IPS DF 6.9 (cell line): ENCODE measurements around the gene MRPL17.

Source experiments
- DNase-seq: peaks from one replicate; pipeline ENCODE4 v3.0.0-alpha.2; 2013; ENCODE audit warnings: low read depth, low spot score
- H3K27ac ChIP-seq: one replicate; pipeline ENCODE4 v1.5.1; 2013; ENCODE audit warnings: low read length, control low read depth
- H3K27me3 ChIP-seq: 2 replicates; pipeline ENCODE4 v1.6.1; 2013; ENCODE audit warnings: mild to moderate bottlenecking, low read length; ENCODE audit not compliant: control insufficient read depth, insufficient read depth
- H3K36me3 ChIP-seq: 2 replicates; pipeline ENCODE4 v1.6.1; 2013; ENCODE audit warnings: low read length; ENCODE audit not compliant: control insufficient read depth, insufficient read depth
- H3K4me1 ChIP-seq: 2 replicates; pipeline ENCODE4 v1.6.1; 2013; ENCODE audit warnings: low read length; ENCODE audit not compliant: control insufficient read depth, insufficient read depth
- H3K4me3 ChIP-seq: 2 replicates; pipeline ENCODE4 v1.5.1; 2013; ENCODE audit warnings: mild to moderate bottlenecking, low read length
- H3K9me3 ChIP-seq: 2 replicates; pipeline ENCODE4 v1.6.1; 2013; ENCODE audit warnings: low read length, inconsistent platforms; ENCODE audit not compliant: control insufficient read depth, insufficient read depth
- WGBS: extraction: QIAGEN DNeasy Blood & Tissue Kit; methylation state at CpG from one replicate; pipeline ENCODE4 v1.1.7; 2013; ENCODE audit warnings: mixed read lengths, missing lambda C conversion rate; ENCODE audit not compliant: insufficient read length, insufficient coverage; 5-methylcytosine and 5-hydroxymethylcytosine counted together

Gene MRPL17

DNA sequence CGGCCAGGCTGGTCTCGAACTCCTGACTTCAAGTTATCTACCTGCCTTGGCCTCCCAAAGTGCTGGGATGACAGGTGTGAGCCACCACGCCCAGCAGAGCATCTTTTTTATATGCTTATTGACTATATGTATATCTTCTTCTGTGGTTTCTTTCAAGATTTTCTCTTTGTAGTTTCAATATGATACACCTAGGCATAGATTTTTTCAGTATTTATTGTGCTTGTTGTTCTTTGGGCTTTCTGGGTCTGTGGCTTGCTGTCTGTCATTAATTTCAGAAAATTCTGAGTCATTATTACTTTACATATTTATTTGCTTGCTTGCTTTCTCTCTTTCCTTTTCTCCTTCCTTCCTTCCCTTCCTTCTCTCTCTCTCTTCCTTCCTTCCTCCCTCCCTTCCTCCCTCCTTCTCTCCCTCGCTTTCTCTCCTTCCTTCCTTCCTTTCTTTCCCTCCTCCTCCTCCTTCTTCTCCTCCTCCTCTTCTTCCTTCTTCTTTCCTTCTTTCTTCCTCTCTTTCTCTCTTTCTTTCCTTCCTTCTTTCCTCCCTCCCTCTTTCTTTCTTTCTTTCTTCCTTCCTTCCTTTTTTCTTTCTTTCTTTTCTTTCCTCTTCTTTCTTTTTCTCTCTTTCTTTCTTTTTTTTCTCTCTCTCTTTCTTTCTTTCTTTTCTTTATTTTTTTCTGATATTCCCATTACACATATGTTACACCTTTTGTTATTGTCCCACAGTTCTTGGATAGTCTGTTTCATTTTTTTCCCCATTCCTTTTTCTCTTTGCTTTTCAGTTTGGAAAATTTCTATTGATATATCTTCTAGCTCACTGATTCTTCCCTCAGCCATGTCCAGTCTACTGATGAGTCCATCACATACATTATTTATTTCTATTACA is 16.6 kb downstream of the MRPL17 start:
- Histone ChIP-seq H3K4me3 (no peak overlapping the region), H3K27me3 (no peaks in the 10 kb centered on the region), H3K36me3 (no peaks in the 10 kb centered on the region), H3K4me1 (no peaks in the 10 kb centered on the region), H3K27ac (no peak overlapping the region), H3K9me3 (no peaks in the 10 kb centered on the region; the same call in 1 of the 2 replicates)
- no CpG with 5 or more reads among the region's 4 CpGs for WGBS
- no peak for DNase-seq

DNA sequence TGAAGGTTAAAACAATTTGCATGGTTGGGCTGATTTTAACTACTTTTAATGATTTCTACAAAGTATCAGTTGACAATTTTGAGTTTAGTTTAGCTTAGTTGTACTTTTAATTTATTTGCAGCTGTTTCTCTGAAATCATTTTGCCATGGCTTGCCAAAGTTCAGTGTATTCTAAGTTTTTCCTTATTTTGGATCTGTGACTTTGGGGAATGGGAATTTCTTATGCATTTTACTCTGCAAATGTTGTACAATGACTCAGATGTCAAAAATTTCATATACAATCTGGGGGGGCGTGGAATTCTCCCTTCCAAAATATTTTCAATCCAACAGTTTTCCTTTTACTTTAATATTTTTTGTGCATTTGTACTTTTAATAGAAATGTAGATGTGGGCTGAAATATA is 18.6 kb downstream of the MRPL17 start:
- Histone ChIP-seq H3K27me3 (no peaks in the 10 kb centered on the region), H3K27ac (no peak overlapping the region), H3K4me3 (no peak overlapping the region), H3K9me3 (no peaks in the 10 kb centered on the region), H3K36me3 (no peaks in the 10 kb centered on the region), H3K4me1 (no peaks in the 10 kb centered on the region)
- no peak for DNase-seq
- no CpG with 5 or more reads among the region's 1 CpG for WGBS

DNA sequence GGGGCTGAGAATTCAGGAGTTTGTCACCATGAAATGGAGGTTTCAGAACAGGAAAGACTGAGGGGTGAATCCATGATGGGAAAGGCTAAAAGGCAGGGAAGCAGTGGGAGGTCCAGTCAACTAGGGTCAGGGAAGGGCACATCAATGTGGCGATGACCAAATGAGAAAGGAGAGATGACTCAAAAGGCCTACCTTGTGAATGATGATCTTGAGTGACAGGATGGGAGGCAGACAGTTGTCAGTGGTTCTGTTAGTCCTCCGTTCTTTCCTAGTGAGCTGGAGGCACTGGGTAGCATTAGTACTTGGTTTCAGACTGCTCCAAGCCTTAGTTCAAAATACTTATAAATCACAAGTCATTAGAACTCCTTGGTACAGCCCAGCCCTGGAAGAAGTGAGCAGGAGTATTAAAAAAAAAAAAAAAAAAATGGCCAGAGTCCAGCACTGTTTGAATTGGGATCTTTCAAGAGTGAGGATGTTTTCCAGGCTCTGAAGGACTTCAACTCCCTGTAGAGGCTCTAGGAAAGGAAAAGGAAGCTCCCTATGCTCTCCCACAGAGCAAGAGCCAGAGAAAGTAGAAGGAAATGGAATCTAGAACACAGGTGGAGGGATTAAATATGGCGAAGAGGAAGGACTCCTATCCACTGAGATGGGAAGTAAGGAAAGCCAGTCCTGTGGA is 19.2 kb downstream of the MRPL17 start:
- no peaks in the 10 kb centered on the region for H3K9me3 ChIP-seq
- WGBS, result no CpG with 5 or more reads among the region's 3 CpGs
- H3K27me3 ChIP-seq, result no peaks in the 10 kb centered on the region
- no peaks in the 10 kb centered on the region for H3K4me1 ChIP-seq
- no peak overlapping the region for H3K4me3 ChIP-seq
- no peak overlapping the region for H3K27ac ChIP-seq
- no peaks in the 10 kb centered on the region for H3K36me3 ChIP-seq
- DNase-seq, result no peak

DNA sequence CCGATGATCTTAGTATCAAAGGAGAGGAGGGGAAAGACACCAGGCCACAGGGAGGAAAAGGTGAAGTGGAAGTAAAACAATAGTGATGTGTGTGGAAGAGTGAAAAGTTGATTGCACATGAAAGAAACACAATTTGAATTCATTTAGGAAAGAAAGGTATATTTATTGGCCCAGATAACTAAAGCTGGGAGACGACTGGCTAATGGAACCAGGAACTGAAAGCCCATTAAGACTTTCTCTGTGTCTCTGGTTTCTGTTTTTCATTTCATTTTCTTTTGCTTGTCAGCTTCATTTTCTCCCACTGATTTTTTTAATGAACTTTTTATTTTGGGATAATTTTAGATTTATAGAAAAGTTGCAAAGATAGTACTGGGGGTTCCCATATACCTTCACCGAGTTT is 22.4 kb downstream of the MRPL17 start:
- no peak for DNase-seq
- H3K36me3 ChIP-seq, result no peaks in the 10 kb centered on the region; the same call in 1 of the 2 replicates
- H3K4me1 ChIP-seq, result no peaks in the 10 kb centered on the region
- WGBS, result no CpG with 5 or more reads among the region's 3 CpGs
- H3K9me3 ChIP-seq, result no peaks in the 10 kb centered on the region
- H3K27ac ChIP-seq, result no peak overlapping the region
- no peak overlapping the region for H3K4me3 ChIP-seq
- peaks cover 7% of the 10 kb centered on the region for H3K27me3 ChIP-seq

DNA sequence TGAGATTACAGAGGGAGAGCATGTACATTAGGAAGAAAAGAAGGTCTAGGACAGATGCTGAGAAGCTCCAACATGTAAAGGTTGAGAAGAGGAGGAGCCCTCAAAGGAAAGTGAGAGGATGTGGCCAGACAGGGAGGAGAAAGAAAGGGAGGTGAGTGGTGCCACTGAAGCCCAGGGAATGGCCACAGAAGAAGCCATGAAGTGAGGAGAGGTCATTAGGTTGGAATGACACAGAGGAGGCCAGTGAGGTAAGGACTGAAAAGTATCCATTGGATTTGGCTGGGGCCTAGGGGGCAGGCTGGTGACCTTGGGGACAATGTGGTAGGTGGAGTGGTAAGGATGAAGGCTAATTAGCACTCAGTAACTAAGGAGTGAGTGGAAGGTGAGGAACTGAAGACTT is 24.5 kb downstream of the MRPL17 start:
- DNase-seq, result no peak
- Histone ChIP-seq H3K36me3 (no peaks in the 10 kb centered on the region; the same call in 1 of the 2 replicates), H3K9me3 (no peaks in the 10 kb centered on the region), H3K27ac (no peak overlapping the region), H3K27me3 (peaks cover 12% of the 10 kb centered on the region), H3K4me3 (no peak overlapping the region), H3K4me1 (peaks cover 4% of the 10 kb centered on the region; the same call in 1 of the 2 replicates)

DNA sequence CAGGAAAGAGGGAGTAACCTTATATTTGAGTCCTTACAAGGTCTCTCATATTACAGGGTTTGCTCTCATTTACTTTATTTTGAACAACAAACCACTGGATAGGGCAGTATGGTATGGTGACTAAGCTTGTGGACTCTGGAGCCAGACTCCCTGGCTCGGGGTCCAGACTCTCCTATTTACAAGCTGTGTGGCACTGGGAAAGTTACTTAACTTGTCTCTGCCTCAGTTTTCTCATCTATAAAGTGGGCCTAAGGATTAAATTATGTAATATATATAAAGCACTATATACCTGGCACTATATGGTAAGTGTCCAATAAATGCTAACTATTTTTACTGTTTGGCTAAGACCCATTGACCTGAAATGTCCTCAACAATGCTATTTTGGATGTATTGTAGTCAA is 25.8 kb downstream of the MRPL17 start:
- Histone ChIP-seq H3K27me3 (peaks cover 12% of the 10 kb centered on the region), H3K4me3 (no peak overlapping the region), H3K9me3 (no peaks in the 10 kb centered on the region), H3K27ac (no peak overlapping the region), H3K4me1 (peaks cover 4% of the 10 kb centered on the region; the same call in 1 of the 2 replicates), H3K36me3 (no peaks in the 10 kb centered on the region; the same call in 1 of the 2 replicates)
- DNase-seq, result no peak
- no CpG with 5 or more reads among the region's 1 CpG for WGBS

DNA sequence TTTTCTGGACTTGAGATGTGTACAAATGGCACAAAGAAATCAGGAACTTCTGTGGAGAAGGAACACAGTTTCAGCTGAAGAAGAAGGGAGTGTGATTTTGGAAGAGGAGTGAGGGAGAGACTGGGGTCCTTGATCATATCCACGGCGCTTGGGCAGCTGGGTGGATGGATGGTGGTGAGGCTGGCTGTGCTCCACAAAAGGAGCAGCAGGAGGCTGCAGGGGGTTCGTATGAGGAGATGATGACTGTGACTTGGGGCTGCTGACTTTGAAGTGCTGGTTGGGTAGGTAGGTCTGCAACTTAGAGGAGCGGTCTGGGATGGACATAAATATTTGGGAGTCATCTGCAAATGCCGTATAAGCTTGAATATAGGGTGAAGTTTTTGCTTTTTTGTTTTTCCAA is 26.2 kb downstream of the MRPL17 start:
- WGBS, result no CpG with 5 or more reads among the region's 5 CpGs
- DNase-seq, result no peak
- no peaks in the 10 kb centered on the region for H3K9me3 ChIP-seq
- no peaks in the 10 kb centered on the region; the same call in 1 of the 2 replicates for H3K36me3 ChIP-seq
- no peak overlapping the region for H3K4me3 ChIP-seq
- no peak overlapping the region for H3K27ac ChIP-seq
- peaks cover 4% of the 10 kb centered on the region; the same call in 1 of the 2 replicates for H3K4me1 ChIP-seq
- H3K27me3 ChIP-seq, result peaks cover 12% of the 10 kb centered on the region

DNA sequence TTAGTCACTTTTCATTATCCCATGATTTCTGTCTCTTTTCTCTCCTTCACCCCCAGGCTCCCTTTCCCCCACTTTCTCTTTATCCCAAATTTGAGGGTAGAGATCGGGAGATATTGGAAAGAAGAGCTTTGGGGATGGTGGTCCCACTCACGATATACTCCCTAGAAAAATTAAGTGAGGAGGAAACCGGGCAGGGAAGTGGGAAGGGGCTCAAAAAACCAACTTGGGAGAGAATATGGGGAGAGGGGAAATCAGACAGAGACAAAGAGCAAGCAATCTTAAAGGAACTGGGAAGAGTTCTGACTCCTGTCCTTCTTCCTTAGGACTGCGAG is 26.6 kb downstream of the MRPL17 start:
- no CpG with 5 or more reads among the region's 4 CpGs for WGBS
- DNase-seq, result no peak
- H3K27ac ChIP-seq, result no peak overlapping the region
- peaks cover 12% of the 10 kb centered on the region for H3K27me3 ChIP-seq
- H3K4me3 ChIP-seq, result no peak overlapping the region; the same call in 1 of the 2 replicates
- no peaks in the 10 kb centered on the region for H3K9me3 ChIP-seq
- no peaks in the 10 kb centered on the region; the same call in 1 of the 2 replicates for H3K36me3 ChIP-seq
- H3K4me1 ChIP-seq, result peaks cover 4% of the 10 kb centered on the region; the same call in 1 of the 2 replicates

DNA sequence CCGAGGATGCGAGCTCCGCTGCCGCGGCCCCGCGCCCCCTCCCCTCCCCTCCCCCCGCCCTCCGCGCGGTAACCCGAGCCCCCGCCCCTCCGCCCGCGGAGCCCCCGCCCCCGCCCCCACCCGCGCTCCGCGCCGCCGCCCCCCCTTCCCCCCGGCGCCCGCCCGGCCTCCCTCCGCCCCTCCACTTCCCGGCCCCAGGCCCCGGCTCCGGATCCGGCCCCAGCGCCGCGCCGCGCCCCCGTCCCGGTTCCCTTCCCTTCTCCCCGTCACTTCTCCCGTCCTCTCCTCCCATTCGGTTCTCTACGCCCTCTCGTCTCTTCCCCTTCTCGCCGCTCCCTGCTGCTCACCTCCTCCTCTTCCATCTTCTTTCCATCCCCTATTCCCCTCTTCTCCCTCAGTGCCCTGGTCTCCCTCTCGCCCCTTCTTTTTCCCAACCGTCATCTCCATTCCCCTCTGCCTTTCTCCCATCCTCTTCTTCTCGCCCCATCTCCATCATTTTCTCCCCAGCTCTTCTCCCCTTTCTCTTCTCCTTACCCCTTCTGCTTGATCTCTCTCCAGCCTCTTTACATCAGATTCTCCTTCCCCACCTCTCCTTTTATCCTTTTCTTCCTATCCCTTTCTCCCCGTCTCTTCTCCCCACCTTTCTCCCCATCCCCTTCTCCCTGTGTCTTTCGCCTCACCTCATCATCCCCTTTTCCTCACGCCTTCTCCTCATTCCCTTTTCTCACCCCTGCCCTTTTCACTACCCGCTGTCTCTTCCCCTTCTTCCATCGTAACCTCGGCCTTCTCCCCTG is 27.2 kb downstream of the MRPL17 start, which contains the start of gene DCHS1:
TSS of gene DCHS1 (minus strand) at position 20 of the 794 bp plus-strand sequence. CDS start 14,196 bp downstream, outside the sequence.
- no peaks in the 10 kb centered on the region; the same call in 1 of the 2 replicates for H3K36me3 ChIP-seq
- peaks cover 12% of the 10 kb centered on the region for H3K27me3 ChIP-seq
- no peaks in the 10 kb centered on the region for H3K9me3 ChIP-seq
- H3K27ac ChIP-seq, result no peak within 1 kb of the TSS
- WGBS, result no CpG with 5 or more reads among the region's 56 CpGs
- peaks cover 4% of the 10 kb centered on the region; the same call in 1 of the 2 replicates for H3K4me1 ChIP-seq
- H3K4me3 ChIP-seq, result peak within 1 kb of the TSS; percentile 84
- no peak for DNase-seq
